K562 (cell line): ENCODE data around the gene FSTL4.

Experiments
- CTCF ChIP-seq, 3 experiments: IDR thresholded peaks in 2 of 3; conservative IDR thresholded peaks in 1 of 3; 2 replicates each; pipeline ENCODE4 v1.5.1; 2011 to 2012; ENCODE audit warnings: low read length in 3 of 3, mild to moderate bottlenecking in 3 of 3, control low read depth in 2 of 3, improper control_type of control experiment in 1 of 3, inconsistent platforms in 1 of 3, low read depth in 1 of 3, mixed read lengths in 1 of 3, moderate library complexity in 1 of 3; ENCODE audit not compliant: insufficient read depth in 2 of 3
- HCFC1 ChIP-seq: IDR thresholded peaks from 2 replicates; pipeline ENCODE4 v1.6.1; 2012; ENCODE audit warnings: low read depth, low read length, improper control_type of control experiment
- POLR2AphosphoS5 ChIP-seq: IDR thresholded peaks from 2 replicates; pipeline ENCODE4 v1.6.1; 2011; ENCODE audit warnings: mild to moderate bottlenecking, low read depth, low read length, moderate library complexity; ENCODE audit not compliant: control insufficient read depth, insufficient read depth
- RBM34 ChIP-seq: fragments of 200-400 bp; formaldehyde crosslinking; IDR thresholded peaks from 2 replicates; pipeline ENCODE4 v1.6.1; 2018; ENCODE audit warnings: low read length, borderline replicate concordance; ENCODE audit not compliant: insufficient read depth
- SIX5 ChIP-seq, 2 experiments: IDR thresholded peaks; 2 replicates each; pipeline ENCODE4 v1.6.1; 2011; ENCODE audit warnings: low read length in 2 of 2, borderline replicate concordance in 1 of 2, low read depth in 1 of 2, mild to moderate bottlenecking in 1 of 2, moderate library complexity in 1 of 2; ENCODE audit not compliant: insufficient read depth in 1 of 2
- SMAD3 ChIP-seq: fragments of 450-650 bp; formaldehyde crosslinking; conservative IDR thresholded peaks from 2 replicates; pipeline ENCODE4 v1.4.0; 2020; ENCODE audit warnings: mild to moderate bottlenecking
- TBP ChIP-seq: optimal IDR thresholded peaks from 2 replicates; pipeline ENCODE3; 2011; ENCODE audit warnings: low read depth, low read length, improper control_type of control experiment
- TEAD4 ChIP-seq, 2 experiments: sonication (generic) in 1 of 2; formaldehyde crosslinking in 1 of 2; IDR thresholded peaks; 2 replicates each; pipeline versions ENCODE4 v1.6.1 to v1.8.0; 2012 to 2022; ENCODE audit warnings: borderline replicate concordance in 1 of 2, inconsistent platforms in 1 of 2, low read length in 1 of 2, mild to moderate bottlenecking in 1 of 2, missing genetic modification reagents in 1 of 2
- ZNF766 ChIP-seq: fragments of 200-800 bp; sonication (Bioruptor generic); conservative IDR thresholded peaks from 2 replicates; pipeline ENCODE4 v1.6.1; 2016; ENCODE audit warnings: missing genetic modification characterization, missing compliant biosample characterization

GRCh38 chr5:133246053-133246370 lies 366.3 kb downstream of the FSTL4 start:
- TF ChIP-seq SMAD3 (CRISPR knock-in tag) (no peak), ZNF766 (CRISPR knock-in tag) (no peak), POLR2AphosphoS5 (no peak), CTCF (IDR thresholded peaks at IDR 0.05 in 2 of 3, conservative IDR thresholded peaks at IDR 0.05 in 1 of 3; ENCODE audit: insufficient read depth in 2 of 3, low read depth in 1 of 3, low read length in 3 of 3) (no peak), RBM34 (no peak), HCFC1 (no peak), TEAD4 (IDR thresholded peaks at IDR 0.05; ENCODE audit: low read length) (no peak), TEAD4 (CRISPR knock-in tag; IDR thresholded peaks at IDR 0.05; ENCODE audit: borderline replicate concordance) (no peak), SIX5 (IDR thresholded peaks at IDR 0.05; ENCODE audit: borderline replicate concordance in 1 of 2, insufficient read depth in 1 of 2, low read depth in 1 of 2, low read length in 2 of 2) (no peak), TBP (no peak)
